ENCODE data around the gene XRCC1.

XRCC1 gene

DNA sequence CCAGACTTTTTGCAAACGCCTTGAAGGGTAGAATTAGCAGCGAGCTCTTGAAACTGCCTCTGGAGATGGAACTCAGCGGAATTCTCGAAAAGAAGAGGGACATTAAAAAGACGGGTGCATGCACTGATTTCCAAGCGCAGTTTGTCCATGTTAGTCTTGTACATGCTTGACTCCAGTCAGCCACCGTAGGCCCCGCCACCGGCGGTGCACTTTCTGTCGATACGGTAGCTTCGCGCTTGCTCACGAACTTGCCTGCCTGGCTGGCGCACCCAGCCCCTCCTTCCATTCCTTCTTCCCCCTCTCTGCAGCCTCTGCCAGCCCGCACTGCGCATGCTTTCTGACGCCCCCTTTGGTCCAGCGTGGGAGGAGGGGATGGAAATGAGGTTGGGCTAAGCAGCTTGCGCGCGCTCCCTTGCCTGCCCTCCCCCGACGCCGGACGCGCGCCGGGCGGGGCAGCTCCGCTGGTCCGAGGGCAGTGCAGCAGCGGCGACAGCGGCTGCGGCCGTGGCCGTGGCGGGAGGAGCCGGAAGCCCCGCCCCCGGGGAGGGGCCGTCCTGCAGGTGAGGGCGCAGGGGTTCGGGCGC is 42.3 kb downstream of the XRCC1 start, which contains the start of gene ZNF575 (continued):
- 0 out of 2 replicates have a peak, but pooled peaks have one; percentile 37 for TF ChIP-seq ZNF391 (tag by site-specific recombination; IDR thresholded peaks at IDR 0.05; ENCODE audit: borderline replicate concordance, low read depth)
- no peak; the same call in 1 of the 2 replicates for TF ChIP-seq ZBTB8A (tag by site-specific recombination; IDR thresholded peaks at IDR 0.05)
- TF ChIP-seq, protein P1, sequence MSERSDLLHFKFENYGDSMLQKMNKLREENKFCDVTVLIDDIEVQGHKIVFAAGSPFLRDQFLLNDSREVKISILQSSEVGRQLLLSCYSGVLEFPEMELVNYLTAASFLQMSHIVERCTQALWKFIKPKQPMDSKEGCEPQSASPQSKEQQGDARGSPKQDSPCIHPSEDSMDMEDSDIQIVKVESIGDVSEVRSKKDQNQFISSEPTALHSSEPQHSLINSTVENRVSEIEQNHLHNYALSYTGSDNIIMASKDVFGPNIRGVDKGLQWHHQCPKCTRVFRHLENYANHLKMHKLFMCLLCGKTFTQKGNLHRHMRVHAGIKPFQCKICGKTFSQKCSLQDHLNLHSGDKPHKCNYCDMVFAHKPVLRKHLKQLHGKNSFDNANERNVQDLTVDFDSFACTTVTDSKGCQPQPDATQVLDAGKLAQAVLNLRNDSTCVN (tag by site-specific recombination; optimal IDR thresholded peaks at IDR 0.05): peak; percentile 92
- TF ChIP-seq ZSCAN30 (tag by site-specific recombination; IDR thresholded peaks at IDR 0.05): 0 out of 2 replicates have a peak, but pooled peaks have one; percentile 42
- TF ChIP-seq IKZF3 (tag by site-specific recombination; IDR thresholded peaks at IDR 0.05): 0 out of 2 replicates have a peak, but pooled peaks have one; percentile 36
- no peak for TF ChIP-seq ZNF121 (tag by site-specific recombination; IDR thresholded peaks at IDR 0.05)
- TF ChIP-seq ZNF214 (tag by site-specific recombination; IDR thresholded peaks at IDR 0.05; ENCODE audit: borderline replicate concordance): no peak
- TF ChIP-seq, protein P2, sequence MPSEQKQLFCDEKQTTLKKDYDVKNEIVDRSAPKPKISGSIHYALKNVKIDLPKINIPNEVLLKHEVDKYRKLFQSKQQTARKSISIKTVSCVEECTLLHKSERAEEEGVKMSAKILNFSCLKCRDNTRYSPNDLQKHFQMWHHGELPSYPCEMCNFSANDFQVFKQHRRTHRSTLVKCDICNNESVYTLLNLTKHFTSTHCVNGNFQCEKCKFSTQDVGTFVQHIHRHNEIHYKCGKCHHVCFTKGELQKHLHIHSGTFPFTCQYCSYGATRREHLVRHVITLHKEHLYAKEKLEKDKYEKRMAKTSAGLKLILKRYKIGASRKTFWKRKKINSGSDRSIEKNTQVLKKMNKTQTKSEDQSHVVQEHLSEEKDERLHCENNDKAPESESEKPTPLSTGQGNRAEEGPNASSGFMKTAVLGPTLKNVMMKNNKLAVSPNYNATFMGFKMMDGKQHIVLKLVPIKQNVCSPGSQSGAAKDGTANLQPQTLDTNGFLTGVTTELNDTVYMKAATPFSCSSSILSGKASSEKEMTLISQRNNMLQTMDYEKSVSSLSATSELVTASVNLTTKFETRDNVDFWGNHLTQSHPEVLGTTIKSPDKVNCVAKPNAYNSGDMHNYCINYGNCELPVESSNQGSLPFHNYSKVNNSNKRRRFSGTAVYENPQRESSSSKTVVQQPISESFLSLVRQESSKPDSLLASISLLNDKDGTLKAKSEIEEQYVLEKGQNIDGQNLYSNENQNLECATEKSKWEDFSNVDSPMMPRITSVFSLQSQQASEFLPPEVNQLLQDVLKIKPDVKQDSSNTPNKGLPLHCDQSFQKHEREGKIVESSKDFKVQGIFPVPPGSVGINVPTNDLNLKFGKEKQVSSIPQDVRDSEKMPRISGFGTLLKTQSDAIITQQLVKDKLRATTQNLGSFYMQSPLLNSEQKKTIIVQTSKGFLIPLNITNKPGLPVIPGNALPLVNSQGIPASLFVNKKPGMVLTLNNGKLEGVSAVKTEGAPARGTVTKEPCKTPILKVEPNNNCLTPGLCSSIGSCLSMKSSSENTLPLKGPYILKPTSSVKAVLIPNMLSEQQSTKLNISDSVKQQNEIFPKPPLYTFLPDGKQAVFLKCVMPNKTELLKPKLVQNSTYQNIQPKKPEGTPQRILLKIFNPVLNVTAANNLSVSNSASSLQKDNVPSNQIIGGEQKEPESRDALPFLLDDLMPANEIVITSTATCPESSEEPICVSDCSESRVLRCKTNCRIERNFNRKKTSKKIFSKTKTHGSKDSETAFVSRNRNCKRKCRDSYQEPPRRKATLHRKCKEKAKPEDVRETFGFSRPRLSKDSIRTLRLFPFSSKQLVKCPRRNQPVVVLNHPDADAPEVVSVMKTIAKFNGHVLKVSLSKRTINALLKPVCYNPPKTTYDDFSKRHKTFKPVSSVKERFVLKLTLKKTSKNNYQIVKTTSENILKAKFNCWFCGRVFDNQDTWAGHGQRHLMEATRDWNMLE (tag by site-specific recombination; conservative IDR thresholded peaks at IDR 0.05; ENCODE audit: low read depth): no peak
- peak; percentile 96 for TF ChIP-seq ZFHX2 (tag by site-specific recombination; conservative IDR thresholded peaks at IDR 0.05)
- TF ChIP-seq ZNF629 (tag by site-specific recombination; IDR thresholded peaks at IDR 0.05): peak; percentile 41
- TF ChIP-seq, protein P3, sequence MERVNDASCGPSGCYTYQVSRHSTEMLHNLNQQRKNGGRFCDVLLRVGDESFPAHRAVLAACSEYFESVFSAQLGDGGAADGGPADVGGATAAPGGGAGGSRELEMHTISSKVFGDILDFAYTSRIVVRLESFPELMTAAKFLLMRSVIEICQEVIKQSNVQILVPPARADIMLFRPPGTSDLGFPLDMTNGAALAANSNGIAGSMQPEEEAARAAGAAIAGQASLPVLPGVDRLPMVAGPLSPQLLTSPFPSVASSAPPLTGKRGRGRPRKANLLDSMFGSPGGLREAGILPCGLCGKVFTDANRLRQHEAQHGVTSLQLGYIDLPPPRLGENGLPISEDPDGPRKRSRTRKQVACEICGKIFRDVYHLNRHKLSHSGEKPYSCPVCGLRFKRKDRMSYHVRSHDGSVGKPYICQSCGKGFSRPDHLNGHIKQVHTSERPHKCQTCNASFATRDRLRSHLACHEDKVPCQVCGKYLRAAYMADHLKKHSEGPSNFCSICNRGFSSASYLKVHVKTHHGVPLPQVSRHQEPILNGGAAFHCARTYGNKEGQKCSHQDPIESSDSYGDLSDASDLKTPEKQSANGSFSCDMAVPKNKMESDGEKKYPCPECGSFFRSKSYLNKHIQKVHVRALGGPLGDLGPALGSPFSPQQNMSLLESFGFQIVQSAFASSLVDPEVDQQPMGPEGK (tag by site-specific recombination; IDR thresholded peaks at IDR 0.05): peak; percentile 92
- TF ChIP-seq ZNF324 (tag by site-specific recombination; IDR thresholded peaks at IDR 0.05): peak; percentile 48; the same call in 1 of the 2 replicates
- peak; percentile 91 for TF ChIP-seq ZNF366 (tag by site-specific recombination; conservative IDR thresholded peaks at IDR 0.05)
- peak; percentile 59; the same call in 1 of the 2 replicates for TF ChIP-seq SP3 (tag by site-specific recombination; IDR thresholded peaks at IDR 0.05)
- TF ChIP-seq, protein P4, sequence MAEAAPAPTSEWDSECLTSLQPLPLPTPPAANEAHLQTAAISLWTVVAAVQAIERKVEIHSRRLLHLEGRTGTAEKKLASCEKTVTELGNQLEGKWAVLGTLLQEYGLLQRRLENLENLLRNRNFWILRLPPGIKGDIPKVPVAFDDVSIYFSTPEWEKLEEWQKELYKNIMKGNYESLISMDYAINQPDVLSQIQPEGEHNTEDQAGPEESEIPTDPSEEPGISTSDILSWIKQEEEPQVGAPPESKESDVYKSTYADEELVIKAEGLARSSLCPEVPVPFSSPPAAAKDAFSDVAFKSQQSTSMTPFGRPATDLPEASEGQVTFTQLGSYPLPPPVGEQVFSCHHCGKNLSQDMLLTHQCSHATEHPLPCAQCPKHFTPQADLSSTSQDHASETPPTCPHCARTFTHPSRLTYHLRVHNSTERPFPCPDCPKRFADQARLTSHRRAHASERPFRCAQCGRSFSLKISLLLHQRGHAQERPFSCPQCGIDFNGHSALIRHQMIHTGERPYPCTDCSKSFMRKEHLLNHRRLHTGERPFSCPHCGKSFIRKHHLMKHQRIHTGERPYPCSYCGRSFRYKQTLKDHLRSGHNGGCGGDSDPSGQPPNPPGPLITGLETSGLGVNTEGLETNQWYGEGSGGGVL (tag by site-specific recombination; IDR thresholded peaks at IDR 0.05): peak; percentile 57
- TF ChIP-seq, protein P5, sequence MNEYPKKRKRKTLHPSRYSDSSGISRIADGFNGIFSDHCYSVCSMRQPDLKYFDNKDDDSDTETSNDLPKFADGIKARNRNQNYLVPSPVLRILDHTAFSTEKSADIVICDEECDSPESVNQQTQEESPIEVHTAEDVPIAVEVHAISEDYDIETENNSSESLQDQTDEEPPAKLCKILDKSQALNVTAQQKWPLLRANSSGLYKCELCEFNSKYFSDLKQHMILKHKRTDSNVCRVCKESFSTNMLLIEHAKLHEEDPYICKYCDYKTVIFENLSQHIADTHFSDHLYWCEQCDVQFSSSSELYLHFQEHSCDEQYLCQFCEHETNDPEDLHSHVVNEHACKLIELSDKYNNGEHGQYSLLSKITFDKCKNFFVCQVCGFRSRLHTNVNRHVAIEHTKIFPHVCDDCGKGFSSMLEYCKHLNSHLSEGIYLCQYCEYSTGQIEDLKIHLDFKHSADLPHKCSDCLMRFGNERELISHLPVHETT (tag by site-specific recombination; IDR thresholded peaks at IDR 0.05): 0 out of 2 replicates have a peak, but pooled peaks have one; percentile 29

Data from HEK293 (cell line).